B cell (primary cell): ENCODE results near the gene CXCL5. TPM values are rescaled to one million over a fixed set of nuclear protein-coding genes. Genes with fewer than 3 reads are reported as not detected.

ENCODE experiments used
- ATAC-seq: fragments of 200-7000 bp; cut with Tn5 transposase; one replicate; pipeline ENCODE4 v1.10.0; 2021; ENCODE audit warnings: low read depth, mild to moderate bottlenecking, moderate number of reproducible peaks, moderate library complexity
- CTCF ChIA-PET: fragments of 350-600 bp; sonication (Branson Sonifier 250); formaldehyde crosslinking; loops from one replicate; lab custom pipeline; 2021; ENCODE audit warnings: antibody characterized with exemption, inconsistent platforms; lab: Charles Lee
- POLR2A ChIA-PET: fragments of 350-600 bp; sonication (Branson Sonifier 250); formaldehyde crosslinking; loops from one replicate; lab custom pipeline; 2021; ENCODE audit warnings: antibody characterized with exemption; lab: Charles Lee
- DNase-seq: peaks from one replicate; pipeline ENCODE4 v3.0.0; 2013
- H2AFZ ChIP-seq: 2 replicates; pipeline ENCODE4 v1.6.1; 2012; ENCODE audit warnings: mild to moderate bottlenecking, low read depth, low read length; ENCODE audit not compliant: insufficient read depth, poor library complexity, severe bottlenecking
- H3K27ac ChIP-seq, 2 donors: 1 replicate in 1 of 2; 2 replicates in 1 of 2; pipeline ENCODE4 v1.5.1; 2012 to 2013; ENCODE audit warnings: low read length in 2 of 2, mild to moderate bottlenecking in 2 of 2, moderate library complexity in 1 of 2
- H3K27me3 ChIP-seq, 4 experiments: fragments of 200-600 bp in 1 of 4; sonication (generic) in 1 of 4; replicated peaks in 1 of 4; 1 replicate in 2 of 4; 2 replicates in 2 of 4; pipeline versions ENCODE4 v1.6.1 to v1.7.0; 2013 to 2016; ENCODE audit warnings: low read length in 3 of 4, mild to moderate bottlenecking in 2 of 4, mixed read lengths in 1 of 4, moderate library complexity in 1 of 4; ENCODE audit not compliant: insufficient read depth in 4 of 4, control insufficient read depth in 3 of 4; ENCODE audit errors: control extremely low read depth in 1 of 4
- H3K36me3 ChIP-seq, 2 experiments: replicated peaks in 1 of 2; 1 replicate in 1 of 2; 2 replicates in 1 of 2; pipeline versions ENCODE4 v1.6.1 to v1.7.1; 2013; ENCODE audit warnings: low read length in 1 of 2; ENCODE audit not compliant: insufficient read depth in 2 of 2, control insufficient read depth in 1 of 2; ENCODE audit errors: control extremely low read depth in 1 of 2, extremely low read depth in 1 of 2
- H3K4me1 ChIP-seq, 2 donors: fragments of 200-600 bp in 1 of 2; sonication (generic) in 1 of 2; 1 replicate in 1 of 2; 2 replicates in 1 of 2; pipeline versions ENCODE4 v1.5.1 to v1.6.1; 2013 to 2017; ENCODE audit warnings: low read length in 2 of 2; ENCODE audit not compliant: control insufficient read depth in 2 of 2, insufficient read depth in 2 of 2
- H3K4me2 ChIP-seq: replicated peaks from 2 replicates; pipeline ENCODE3; 2012; ENCODE audit warnings: mild to moderate bottlenecking, low read depth, low read length; ENCODE audit not compliant: poor library complexity, severe bottlenecking
- H3K4me3 ChIP-seq, 5 experiments: fragments of 200-600 bp in 1 of 5; sonication (generic) in 1 of 5; 1 replicate in 3 of 5; 2 replicates in 2 of 5; pipeline versions ENCODE4 v1.5.1 to v1.7.0; 2011 to 2016; ENCODE audit warnings: low read length in 4 of 5, mild to moderate bottlenecking in 4 of 5, low read depth in 2 of 5, control low read depth in 1 of 5, moderate library complexity in 1 of 5; ENCODE audit not compliant: insufficient read depth in 1 of 5; ENCODE audit errors: control extremely low read depth in 1 of 5, extremely low read depth in 1 of 5
- H3K79me2 ChIP-seq: fragments of 200-600 bp; sonication (generic); one replicate; pipeline ENCODE4 v1.6.0; 2016; ENCODE audit warnings: low read length; ENCODE audit not compliant: control insufficient read depth, insufficient read depth
- H3K9ac ChIP-seq: fragments of 200-600 bp; sonication (generic); 2 replicates; pipeline ENCODE4 v1.6.1; 2017; ENCODE audit warnings: mild to moderate bottlenecking, low read length, moderate library complexity
- H3K9me3 ChIP-seq, 3 donors: one replicate each; pipeline versions ENCODE4 v1.6.1 to v1.7.1; 2013; ENCODE audit warnings: low read length in 2 of 3; ENCODE audit not compliant: control insufficient read depth in 2 of 3, insufficient read depth in 1 of 3; ENCODE audit errors: control extremely low read depth in 1 of 3
- H4K20me1 ChIP-seq: 2 replicates; pipeline ENCODE4 v1.6.0; 2012; ENCODE audit warnings: mild to moderate bottlenecking, low read length; ENCODE audit not compliant: insufficient read depth, control insufficient read depth, poor library complexity, severe bottlenecking
- H3K27ac Mint-ChIP-seq: one replicate; pipeline ENCODE4 v1.8.0; 2021; ENCODE audit warnings: mixed read lengths
- H3K27me3 Mint-ChIP-seq: one replicate; pipeline ENCODE4 v1.8.0; 2021; ENCODE audit warnings: mixed read lengths
- H3K4me1 Mint-ChIP-seq: one replicate; pipeline ENCODE4 v1.8.0; 2021; ENCODE audit warnings: mixed read lengths
- H3K4me3 Mint-ChIP-seq: one replicate; pipeline ENCODE4 v1.8.0; 2021; ENCODE audit warnings: mixed read lengths
- H3K9me3 Mint-ChIP-seq: one replicate; pipeline ENCODE4 v1.8.0; 2022; ENCODE audit warnings: mixed read lengths; ENCODE audit not compliant: insufficient read depth
- CTCF ChIP-seq: fragments of 200-600 bp; IDR thresholded peaks from one replicate; pipeline ENCODE4 v1.8.0; 2022; ENCODE audit warnings: antibody characterized with exemption, mild to moderate bottlenecking
- EZH2 ChIP-seq: IDR thresholded peaks from 2 replicates; pipeline ENCODE4 v1.6.1; 2012; ENCODE audit warnings: borderline replicate concordance, low read depth, mild to moderate bottlenecking, moderate library complexity, low read length; ENCODE audit not compliant: insufficient read depth, poor library complexity, severe bottlenecking
- WGBS: methylation state at CpG from one replicate; pipeline ENCODE4 v1.1.5; 2013; ENCODE audit warnings: missing lambda C conversion rate; ENCODE audit not compliant: insufficient coverage; 5-methylcytosine and 5-hydroxymethylcytosine counted together
- intact Hi-C: fragments of 100-400 bp; cut with micrococcal nuclease; formaldehyde crosslinking; loops from one replicate; pipeline ENCODE4 v1.10.0; 2022
- polyA plus RNA-seq: library from polyadenylated mRNA; depleted of rRNA; stranded (reverse); fragments of >200 nt; gene quantifications from 2 replicates; pipeline ENCODE4 v1.2.3, GENCODE V29; 2012
- total RNA-seq, 2 donors: library from RNA; stranded (reverse); fragments of 120-200 nt in 1 of 2; gene quantifications; 1 replicate in 1 of 2; 2 replicates in 1 of 2; pipeline versions ENCODE4 v1.2.3 to v1.2.4, GENCODE V29; 2013 to 2022

CXCL5 gene
- total and polyA plus RNA-seq, 2 donors (not counting 1 experiment from before 2014, with no cell fraction given), result not detected

- Histone ChIP-seq H3K79me2 (no peaks in the 10 kb centered on the region), H3K9me3 (no peaks in the 10 kb centered on the region), H3K9ac (no peak overlapping the region), H3K36me3 (no peaks in the 10 kb centered on the region), H3K27ac (no peak overlapping the region), H3K4me1 (no peaks in the 10 kb centered on the region), H3K4me2 (no peak overlapping the region), H3K4me3 (no peak overlapping the region), H4K20me1 (no peaks in the 10 kb centered on the region), H2AFZ (no peak overlapping the region), H3K27me3 (no peaks in the 10 kb centered on the region)
- Mint-ChIP-seq H3K27me3 (no peaks in the 10 kb centered on the region), H3K27ac (no peak overlapping the region), H3K4me3 (no peak overlapping the region), H3K9me3 (no peaks in the 10 kb centered on the region), H3K4me1 (no peaks in the 10 kb centered on the region)
- 50% methylated on average over 1 of the region's 4 CpGs for WGBS
- intact Hi-C loops, result no loop called here
- POLR2A ChIA-PET, result no interaction called here
- ATAC-seq (no peak), DNase-seq (no peak)
- TF ChIP-seq CTCF (no peak), EZH2 (no peak)
- CTCF ChIA-PET, result no interaction called here
Measured at GRCh38 chr4:74004668-74005067, 6.2 kb upstream of the CXCL5 start.

GRCh38 chr4:74000301-74000700, 1.8 kb upstream of the CXCL5 start:
- ATAC-seq (no peak), DNase-seq (no peak)
- H4K20me1 ChIP-seq, result no peaks in the 10 kb centered on the region
- POLR2A ChIA-PET, result no interaction called here
- WGBS, result no CpG with 5 or more reads among the region's 6 CpGs
- peaks cover 0 to 5% (median 1%) of the 10 kb centered on the region in 3 donors for H3K9me3 ChIP-seq
- H3K4me1 Mint-ChIP-seq, result no peaks in the 10 kb centered on the region
- intact Hi-C loops, result no loop called here
- TF ChIP-seq CTCF, result no peak
- no peak for TF ChIP-seq EZH2
- H3K27ac Mint-ChIP-seq, result no peak overlapping the region
- no peak overlapping the region for H3K4me3 Mint-ChIP-seq
- H3K4me3 ChIP-seq, result no peak overlapping the region
- H3K27ac ChIP-seq, result no peak overlapping the region
- H3K36me3 ChIP-seq, result no peaks in the 10 kb centered on the region
- H3K27me3 ChIP-seq, result no peaks in the 10 kb centered on the region
- CTCF ChIA-PET, result no interaction called here
- H3K9me3 Mint-ChIP-seq, result no peaks in the 10 kb centered on the region
- H3K4me2 ChIP-seq, result no peak overlapping the region
- H3K9ac ChIP-seq, result no peak overlapping the region
- H3K4me1 ChIP-seq, result no peaks in the 10 kb centered on the region
- no peaks in the 10 kb centered on the region for H3K79me2 ChIP-seq
- H3K27me3 Mint-ChIP-seq, result peaks cover 17% of the 10 kb centered on the region
- H2AFZ ChIP-seq, result no peak overlapping the region
